Measurements from ENCODE around the gene FBXO48.

GRCh38 chr2:68463287-68463877 lies 3.7 kb downstream of the FBXO48 start:
- TF ChIP-seq, protein P1, sequence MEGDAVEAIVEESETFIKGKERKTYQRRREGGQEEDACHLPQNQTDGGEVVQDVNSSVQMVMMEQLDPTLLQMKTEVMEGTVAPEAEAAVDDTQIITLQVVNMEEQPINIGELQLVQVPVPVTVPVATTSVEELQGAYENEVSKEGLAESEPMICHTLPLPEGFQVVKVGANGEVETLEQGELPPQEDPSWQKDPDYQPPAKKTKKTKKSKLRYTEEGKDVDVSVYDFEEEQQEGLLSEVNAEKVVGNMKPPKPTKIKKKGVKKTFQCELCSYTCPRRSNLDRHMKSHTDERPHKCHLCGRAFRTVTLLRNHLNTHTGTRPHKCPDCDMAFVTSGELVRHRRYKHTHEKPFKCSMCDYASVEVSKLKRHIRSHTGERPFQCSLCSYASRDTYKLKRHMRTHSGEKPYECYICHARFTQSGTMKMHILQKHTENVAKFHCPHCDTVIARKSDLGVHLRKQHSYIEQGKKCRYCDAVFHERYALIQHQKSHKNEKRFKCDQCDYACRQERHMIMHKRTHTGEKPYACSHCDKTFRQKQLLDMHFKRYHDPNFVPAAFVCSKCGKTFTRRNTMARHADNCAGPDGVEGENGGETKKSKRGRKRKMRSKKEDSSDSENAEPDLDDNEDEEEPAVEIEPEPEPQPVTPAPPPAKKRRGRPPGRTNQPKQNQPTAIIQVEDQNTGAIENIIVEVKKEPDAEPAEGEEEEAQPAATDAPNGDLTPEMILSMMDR (optimal IDR thresholded peaks at IDR 0.05 in 1 of 3, IDR thresholded peaks at IDR 0.05 in 1 of 3, conservative IDR thresholded peaks at IDR 0.05 in 1 of 3; ENCODE audit: extremely low read depth in 1 of 3, insufficient read depth in 2 of 3, low read length in 3 of 3): peak in 2 of 3 experiments; percentile 58 to 60
- no peak for TF ChIP-seq EZH2 (IDR thresholded peaks at IDR 0.05; ENCODE audit: low read length)
